ENCODE results near the gene CRELD2.

DNA sequence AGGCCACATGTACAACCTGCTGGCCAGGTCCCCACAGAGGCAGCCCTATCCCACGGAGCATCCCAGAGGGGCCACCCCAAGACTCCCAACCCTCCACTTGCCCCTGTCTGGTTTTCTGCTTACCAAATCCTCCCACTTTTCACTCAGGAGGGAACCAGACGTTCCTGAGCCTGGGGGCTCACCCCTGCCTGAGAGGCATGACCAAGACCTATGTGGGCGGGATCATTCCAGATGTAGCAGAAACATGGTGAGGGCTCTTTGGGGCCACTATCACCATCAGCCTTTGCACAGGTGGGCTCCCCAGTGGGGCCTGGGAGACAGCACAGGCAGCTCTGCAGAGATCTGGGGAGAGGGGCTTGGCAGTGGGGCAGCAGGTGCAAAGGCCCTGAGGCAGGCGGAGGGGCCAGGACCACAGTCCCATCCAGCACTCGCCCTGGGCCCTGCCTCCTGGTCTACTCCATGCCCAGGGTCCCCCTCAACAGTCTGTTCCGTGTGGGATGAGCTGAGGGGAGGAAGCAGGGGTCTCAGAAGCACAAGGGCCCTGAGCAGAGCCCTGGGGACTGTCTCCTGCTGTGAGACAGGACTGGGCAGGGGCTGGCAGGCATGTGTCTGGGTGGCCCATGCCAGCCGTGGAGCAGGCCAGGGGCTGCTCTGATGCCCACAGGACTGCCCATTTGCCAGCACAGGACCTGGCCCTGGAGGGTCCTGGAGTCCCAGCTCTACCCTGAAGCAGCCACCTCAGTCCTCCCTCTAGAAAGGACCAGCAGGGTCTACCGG lies 51.5 kb downstream of the CRELD2 start:
- TF ChIP-seq TOPORS (CRISPR knock-in tag; IDR thresholded peaks at IDR 0.05) (no peak), ZNF274 (CRISPR knock-in tag; IDR thresholded peaks at IDR 0.05) (no peak), ZFX (CRISPR knock-in tag; IDR thresholded peaks at IDR 0.05; ENCODE audit: low read depth) (no peak), ZFP62 (CRISPR knock-in tag; IDR thresholded peaks at IDR 0.05) (no peak), KMT2A (CRISPR knock-in tag; IDR thresholded peaks at IDR 0.05) (no peak), ARHGAP35 (CRISPR knock-in tag; IDR thresholded peaks at IDR 0.05; ENCODE audit: borderline replicate concordance) (no peak), FOXJ3 (CRISPR knock-in tag; IDR thresholded peaks at IDR 0.05; ENCODE audit: borderline replicate concordance) (no peak), SMC3 (IDR thresholded peaks at IDR 0.05; ENCODE audit: low read length) (no peak), ONECUT2 (CRISPR knock-in tag; IDR thresholded peaks at IDR 0.05) (no peak)

Measured in HepG2 (cell line).